Left lung (tissue), 10 donors: ENCODE results near the gene MRTFB. TPM values are rescaled to one million over a fixed set of nuclear protein-coding genes. Genes with fewer than 3 reads are reported as not detected.

Experiments
- ATAC-seq: fragments of 200-7000 bp; cut with Tn5 transposase; one replicate; pipeline ENCODE4 v1.9.1; 2020; ENCODE audit warnings: moderate library complexity
- DNase-seq, 4 donors: peaks; one replicate each; pipeline ENCODE4 v3.0.0-alpha.2; 2013 to 2020
- H3K27ac ChIP-seq, 2 donors: fragments of 200-600 bp; sonication (generic) in 1 of 2; one replicate each; pipeline versions ENCODE4 v1.5.0 to v1.8.0; 2020 to 2021
- H3K27me3 ChIP-seq, 2 donors: fragments of 200-600 bp; sonication (generic) in 1 of 2; one replicate each; pipeline versions ENCODE4 v1.5.0 to v1.8.0; 2020 to 2021
- H3K36me3 ChIP-seq, 2 donors: fragments of 200-600 bp; sonication (generic) in 1 of 2; one replicate each; pipeline versions ENCODE4 v1.5.0 to v1.8.0; 2020 to 2021
- H3K4me1 ChIP-seq, 2 donors: fragments of 200-600 bp; one replicate each; pipeline ENCODE4 v1.8.0; 2021
- H3K4me3 ChIP-seq, 2 donors: fragments of 200-600 bp; sonication (generic) in 1 of 2; one replicate each; pipeline versions ENCODE4 v1.5.0 to v1.8.0; 2020 to 2021; ENCODE audit warnings: mild to moderate bottlenecking in 1 of 2
- H3K9me3 ChIP-seq, 2 donors: fragments of 200-600 bp; sonication (generic) in 1 of 2; one replicate each; pipeline versions ENCODE4 v1.5.0 to v1.8.0; 2020 to 2021
- intact Hi-C, 2 donors: fragments of 100-400 bp; cut with DNase I; formaldehyde crosslinking; loops; one replicate each; pipeline versions ENCODE4 v1.11.2 to v1.14.2; 2022
- polyA plus RNA-seq, 6 donors: library from polyadenylated mRNA; unstranded; fragments of 120-200 nt; gene quantifications; one replicate each; pipeline ENCODE4 v1.2.1, GENCODE V29; 2013; ENCODE audit not compliant: insufficient read length in 6 of 6
- total RNA-seq, 2 donors: library from RNA; stranded (reverse); fragmentation: NEBNext Ultra II Directional; extraction: Animal tissue kit (Norgen Biotek cat#: 25700); gene quantifications; one replicate each; pipeline ENCODE4 v1.2.1, GENCODE V29; 2021
- TF ChIP-seq, protein P1 (sequence below), 2 donors: fragments of 200-600 bp; sonication (generic) in 1 of 2; IDR thresholded peaks; one replicate each; pipeline versions ENCODE4 v1.5.0 to v1.8.0; 2021; ENCODE audit warnings: antibody characterized with exemption in 2 of 2
- donor health status: DM: no; HTN: yes; CAD: no.
- donor health status: DM: no; HTN: no; CAD: no.

Gene MRTFB
- total and polyA plus RNA-seq, 8 donors = 34.4 to 48.9 (median 36.7) TPM

DNA sequence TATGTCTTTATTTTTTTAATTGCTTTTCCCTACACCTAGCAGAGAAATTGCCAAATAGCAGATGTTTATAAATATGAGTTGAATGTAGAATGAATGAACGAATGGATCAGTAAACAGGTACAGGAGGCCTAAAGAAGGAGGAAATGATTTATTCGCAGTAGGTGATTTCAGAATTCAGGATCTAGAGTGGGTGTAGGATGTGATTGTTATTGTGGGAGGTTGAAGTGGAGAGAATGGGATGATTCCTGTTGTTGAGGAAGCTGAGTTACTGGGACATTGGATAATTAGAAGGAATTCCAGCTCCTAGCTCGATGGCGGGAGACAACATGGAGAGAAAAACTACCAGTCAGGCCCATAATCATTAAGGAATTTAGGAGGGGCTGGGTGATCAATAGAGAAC is 42.2 kb downstream of the MRTFB start:
- Histone ChIP-seq H3K4me1 (peaks cover 6 to 44% of the 10 kb centered on the region in 2 donors), H3K9me3 (no peaks in the 10 kb centered on the region), H3K4me3 (no peak overlapping the region), H3K36me3 (no peaks in the 10 kb centered on the region), H3K27ac (no peak overlapping the region), H3K27me3 (no peaks in the 10 kb centered on the region)
- ATAC-seq = no peak
- TF ChIP-seq, protein P1, sequence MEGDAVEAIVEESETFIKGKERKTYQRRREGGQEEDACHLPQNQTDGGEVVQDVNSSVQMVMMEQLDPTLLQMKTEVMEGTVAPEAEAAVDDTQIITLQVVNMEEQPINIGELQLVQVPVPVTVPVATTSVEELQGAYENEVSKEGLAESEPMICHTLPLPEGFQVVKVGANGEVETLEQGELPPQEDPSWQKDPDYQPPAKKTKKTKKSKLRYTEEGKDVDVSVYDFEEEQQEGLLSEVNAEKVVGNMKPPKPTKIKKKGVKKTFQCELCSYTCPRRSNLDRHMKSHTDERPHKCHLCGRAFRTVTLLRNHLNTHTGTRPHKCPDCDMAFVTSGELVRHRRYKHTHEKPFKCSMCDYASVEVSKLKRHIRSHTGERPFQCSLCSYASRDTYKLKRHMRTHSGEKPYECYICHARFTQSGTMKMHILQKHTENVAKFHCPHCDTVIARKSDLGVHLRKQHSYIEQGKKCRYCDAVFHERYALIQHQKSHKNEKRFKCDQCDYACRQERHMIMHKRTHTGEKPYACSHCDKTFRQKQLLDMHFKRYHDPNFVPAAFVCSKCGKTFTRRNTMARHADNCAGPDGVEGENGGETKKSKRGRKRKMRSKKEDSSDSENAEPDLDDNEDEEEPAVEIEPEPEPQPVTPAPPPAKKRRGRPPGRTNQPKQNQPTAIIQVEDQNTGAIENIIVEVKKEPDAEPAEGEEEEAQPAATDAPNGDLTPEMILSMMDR (IDR thresholded peaks at IDR 0.05) = no peak
- DNase-seq = no peak
- intact Hi-C loops = no loop called here

GRCh38 chr16:14117051-14117450 is 45.9 kb downstream of the MRTFB start:
- no peaks in the 10 kb centered on the region for H3K27me3 ChIP-seq
- ATAC-seq = no peak
- peaks cover 0 to 3% of the 10 kb centered on the region in 2 donors for H3K9me3 ChIP-seq
- TF ChIP-seq, protein P1 (IDR thresholded peaks at IDR 0.05) = no peak
- peaks cover 0 to 19% of the 10 kb centered on the region in 2 donors for H3K4me1 ChIP-seq
- intact Hi-C loops = no loop called here
- no peak overlapping the region for H3K27ac ChIP-seq
- H3K36me3 ChIP-seq = no peaks in the 10 kb centered on the region
- no peak for DNase-seq
- no peak overlapping the region for H3K4me3 ChIP-seq

GRCh38 chr16:14119799-14120198 is 48.7 kb downstream of the MRTFB start:
- H3K9me3 ChIP-seq = peaks cover 0 to 3% of the 10 kb centered on the region in 2 donors
- no peak for DNase-seq
- no peak overlapping the region for H3K4me3 ChIP-seq
- intact Hi-C loops = no loop called here
- ATAC-seq = no peak
- peaks cover 0 to 9% of the 10 kb centered on the region in 2 donors for H3K4me1 ChIP-seq
- no peaks in the 10 kb centered on the region for H3K27me3 ChIP-seq
- H3K36me3 ChIP-seq = no peaks in the 10 kb centered on the region
- TF ChIP-seq, protein P1 (IDR thresholded peaks at IDR 0.05) = no peak
- no peak overlapping the region for H3K27ac ChIP-seq

GRCh38 chr16:14120335-14120734 is 49.2 kb downstream of the MRTFB start:
- peaks cover 0 to 3% of the 10 kb centered on the region in 2 donors for H3K9me3 ChIP-seq
- TF ChIP-seq, protein P1 (IDR thresholded peaks at IDR 0.05) = no peak
- ATAC-seq = no peak
- no peak overlapping the region for H3K4me3 ChIP-seq
- H3K27me3 ChIP-seq = no peaks in the 10 kb centered on the region
- no peaks in the 10 kb centered on the region for H3K36me3 ChIP-seq
- peaks cover 0 to 9% of the 10 kb centered on the region in 2 donors for H3K4me1 ChIP-seq
- DNase-seq = no peak
- intact Hi-C loops = no loop called here
- H3K27ac ChIP-seq = no peak overlapping the region

DNA sequence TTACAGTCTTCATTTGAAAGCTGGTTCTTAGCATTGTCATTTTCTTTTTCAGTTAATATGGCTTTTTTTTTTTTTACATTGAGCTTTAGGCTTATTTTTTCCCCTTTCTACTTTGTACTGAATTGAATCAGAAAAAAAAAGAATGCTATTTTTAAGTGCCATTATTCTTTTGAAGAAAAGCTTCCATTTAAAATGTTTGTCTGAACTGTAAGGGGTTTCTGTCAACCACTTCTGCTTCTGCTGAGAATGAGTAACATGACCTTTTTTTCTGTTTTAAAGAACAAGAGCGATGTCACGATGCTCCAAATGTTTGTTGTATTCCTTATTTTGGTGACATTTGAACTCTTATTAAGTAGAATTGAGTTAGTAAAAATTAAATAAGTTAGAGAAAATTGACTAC is 50.0 kb downstream of the MRTFB start:
- no peak overlapping the region for H3K4me3 ChIP-seq
- DNase-seq = no peak
- TF ChIP-seq, protein P1 (IDR thresholded peaks at IDR 0.05) = no peak
- peaks cover 0 to 3% of the 10 kb centered on the region in 2 donors for H3K9me3 ChIP-seq
- H3K27me3 ChIP-seq = no peaks in the 10 kb centered on the region
- H3K36me3 ChIP-seq = no peaks in the 10 kb centered on the region
- no peak overlapping the region for H3K27ac ChIP-seq
- intact Hi-C loops = no loop called here
- peaks cover 0 to 10% of the 10 kb centered on the region in 2 donors for H3K4me1 ChIP-seq
- no peak for ATAC-seq
